ENCODE data around the gene PRSS48. TPM values are rescaled to one million over a fixed set of nuclear protein-coding genes. Genes with fewer than 3 reads are reported as not detected.

PRSS48 gene
- not detected in 2 replicates for total RNA-seq

GRCh38 chr4:151276787-151277562 is at the start of gene PRSS48:
Gene PRSS48, plus strand, starts transcription at chr4:151277161. Its CDS starts 12 bp downstream, at chr4:151277173.

GRCh38 chr4:151325111-151325948 is 48.4 kb downstream of the PRSS48 start, which contains the start of gene SH3D19:
Gene SH3D19, minus strand, starts transcription at chr4:151325605. Its CDS starts 253 bp downstream, at chr4:151325352.

Small RNAs within 50 kb of the gene (small RNA-seq; reads per million reads assigned to genes)
- not detected for gene AC104819.2
- gene RNU6-1282P = not detected

Other genes starting within 250 kb of the PRSS48 start
- gene RPS3A, start 177.5 kb upstream of the PRSS48 start, total RNA-seq = 1,805 and 2,075 TPM in 2 replicates
- gene SH3D19, start 48.4 kb downstream of the PRSS48 start, total RNA-seq = 124 and 127 TPM in 2 replicates
- gene FHIP1A, start 132.0 kb downstream of the PRSS48 start, total RNA-seq = 14.5 and 17.6 TPM in 2 replicates